GM19438 (cell line): ENCODE data around the gene CHST6.
"Not testable (repeated sequence)": the region's sequence is repeated elsewhere in the genome, so short reads cannot be mapped to it uniquely, and the experiment has no call there.

Experiments used
- ATAC-seq: cut with Tn5 transposase; IDR thresholded peaks from one replicate; pipeline ENCODE4 v1.9.1; 2021; ENCODE audit warnings: low read depth; ENCODE audit not compliant: unreplicated experiment

The CHST6 gene

DNA sequence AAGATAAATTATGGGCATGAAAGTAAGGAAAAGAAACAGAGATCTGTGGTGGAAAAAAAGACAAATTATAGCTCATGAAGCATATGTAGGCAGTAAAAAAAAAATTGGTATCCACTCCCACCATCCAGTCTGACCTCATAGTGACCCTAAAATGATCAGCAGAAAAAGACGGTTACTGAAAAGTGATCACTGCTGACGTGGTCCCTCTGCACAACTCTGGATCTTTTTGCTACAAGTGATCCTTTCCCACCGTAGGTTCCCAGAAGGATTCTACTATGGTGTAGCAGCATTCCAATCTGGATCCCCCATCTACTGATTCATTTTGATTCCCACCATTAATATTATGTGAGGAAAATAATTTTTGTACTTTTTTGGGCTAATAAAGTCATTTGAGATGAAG, 10.9 kb upstream of the CHST6 start:
- no peak for ATAC-seq

DNA sequence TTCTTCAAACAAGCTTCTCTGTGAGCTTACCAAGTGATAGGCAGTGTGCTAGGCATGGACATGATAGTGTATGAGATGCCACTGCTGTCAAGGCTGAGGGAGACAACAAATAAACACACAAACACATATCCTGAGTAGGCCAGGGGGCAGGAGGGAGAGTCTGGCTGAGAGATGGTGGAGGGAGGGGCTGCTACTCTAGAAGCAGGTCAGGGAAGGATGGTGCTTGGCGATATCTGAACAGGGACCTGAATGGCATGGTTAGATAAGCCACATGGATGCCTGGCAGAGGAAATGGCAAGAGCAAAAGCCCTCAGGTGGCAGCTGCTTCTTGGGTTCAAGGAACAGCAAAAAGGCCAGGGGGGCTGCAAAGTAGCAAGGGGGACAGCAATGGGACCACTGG, 8.6 kb upstream of the CHST6 start:
- no peak for ATAC-seq

DNA sequence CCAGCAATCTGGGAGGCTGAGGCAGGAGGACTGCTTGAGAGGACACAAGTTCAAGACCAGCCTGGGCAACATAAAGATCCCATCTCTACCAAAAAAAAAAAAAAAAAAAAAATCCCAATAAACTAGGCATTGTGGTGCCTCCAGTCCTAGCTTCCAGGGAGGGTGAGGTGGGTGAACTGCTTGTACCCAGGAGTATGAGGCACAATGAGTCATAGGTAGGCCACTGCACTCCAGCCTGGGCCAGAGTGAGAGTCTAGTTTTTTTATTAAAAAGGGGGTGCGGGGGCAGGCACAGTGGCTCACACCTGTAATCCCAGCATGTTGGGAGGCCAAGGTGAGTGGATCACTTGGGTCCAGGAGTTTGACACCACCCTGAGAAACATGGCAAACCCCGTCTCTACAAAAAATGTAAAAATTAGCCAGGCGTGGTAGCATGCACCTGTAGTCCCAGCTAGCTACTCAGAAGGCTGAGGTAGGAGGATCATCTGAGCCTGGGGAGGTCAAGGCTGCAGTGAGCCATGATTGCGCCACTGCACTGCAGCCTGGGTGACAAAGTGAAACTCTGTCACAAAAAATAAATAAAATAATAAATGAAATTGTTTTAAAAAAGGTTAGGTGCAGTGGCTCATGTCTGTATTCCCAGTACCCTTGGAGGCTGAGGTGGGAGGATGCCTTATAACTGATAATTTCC, 7.8 kb upstream of the CHST6 start:
- ATAC-seq = no peak

GRCh38 chr16:75501820-75502219, 6.6 kb upstream of the CHST6 start:
- ATAC-seq = not testable (repeated sequence)

DNA sequence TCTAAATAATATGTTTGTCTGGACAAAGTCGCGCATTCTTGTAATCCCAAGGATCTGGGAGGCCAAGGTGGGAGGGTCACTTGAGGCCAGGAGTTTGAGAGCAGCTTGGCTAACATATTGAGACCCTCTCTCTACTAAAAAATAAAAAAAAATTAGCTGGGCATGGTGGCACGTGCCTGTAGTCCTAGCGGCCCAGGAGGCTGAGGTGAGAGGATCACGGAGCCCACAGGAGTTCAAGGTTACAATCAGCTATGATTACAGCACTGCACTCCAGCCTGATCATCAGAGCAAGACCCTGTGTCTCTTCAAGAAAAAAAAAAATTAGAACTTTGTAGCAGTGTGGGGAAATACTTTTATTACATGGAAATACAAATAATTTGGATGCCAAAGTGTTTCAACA, 6.1 kb upstream of the CHST6 start:
- no peak for ATAC-seq

DNA sequence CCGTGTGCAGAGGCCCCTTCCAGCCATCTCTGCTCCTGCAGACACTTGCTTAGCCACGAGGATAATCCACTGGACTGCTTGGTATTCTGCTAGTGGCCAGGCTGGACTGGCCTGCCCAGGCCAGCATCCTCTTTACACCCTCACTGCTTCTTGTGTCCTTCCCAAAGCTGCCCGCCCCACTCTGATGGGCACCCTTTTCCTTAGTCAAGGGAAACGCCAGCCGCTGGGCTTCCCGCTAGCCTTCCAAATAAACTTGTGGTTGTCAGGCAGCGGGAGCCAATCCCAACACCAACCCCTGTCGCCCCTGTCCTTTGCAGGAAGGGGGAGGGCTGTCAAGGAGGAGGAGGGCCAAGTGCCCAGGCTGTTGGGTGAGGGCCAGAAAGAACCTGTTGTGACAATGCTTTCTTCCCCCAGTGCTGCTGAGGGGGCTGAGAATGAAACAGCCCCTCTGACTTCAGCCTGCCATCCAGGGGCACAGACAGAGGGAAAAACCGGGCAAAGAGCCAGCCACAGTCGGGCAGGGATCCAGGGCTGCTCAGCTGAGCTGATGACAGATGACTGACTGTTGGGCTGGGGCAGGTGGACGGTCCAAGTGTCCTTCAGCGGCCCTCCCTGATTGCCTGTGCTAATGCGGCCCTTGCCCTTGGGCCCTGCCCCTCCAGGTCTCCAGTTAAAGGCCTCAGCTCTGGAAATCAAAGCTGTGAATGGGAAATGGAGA, 3.5 kb upstream of the CHST6 start:
- not testable (repeated sequence) for ATAC-seq

GRCh38 chr16:75497558-75497957, 2.3 kb upstream of the CHST6 start:
- ATAC-seq = no peak

DNA sequence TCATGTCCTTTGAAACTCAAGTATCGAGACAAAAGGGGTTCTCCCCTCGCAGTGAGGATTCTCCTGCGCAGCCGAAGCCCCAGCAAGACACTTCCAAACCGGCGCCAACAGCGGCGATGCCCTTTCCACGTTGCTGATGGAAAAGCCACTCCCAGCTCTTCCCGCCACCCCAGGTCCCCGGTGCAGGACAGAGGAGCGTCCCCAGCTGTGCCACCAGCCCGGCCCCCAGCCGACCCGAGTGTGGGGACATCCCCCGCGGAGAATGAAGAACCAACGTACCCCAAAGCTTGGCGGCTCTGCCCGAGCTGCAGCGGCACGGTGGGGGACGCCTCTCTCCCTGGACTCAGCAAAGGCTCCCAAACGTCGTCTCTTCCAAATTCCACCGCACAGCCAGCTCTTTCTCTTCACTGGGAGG, 573 bp downstream of the CHST6 start:
- peak; percentile 5 for ATAC-seq

DNA sequence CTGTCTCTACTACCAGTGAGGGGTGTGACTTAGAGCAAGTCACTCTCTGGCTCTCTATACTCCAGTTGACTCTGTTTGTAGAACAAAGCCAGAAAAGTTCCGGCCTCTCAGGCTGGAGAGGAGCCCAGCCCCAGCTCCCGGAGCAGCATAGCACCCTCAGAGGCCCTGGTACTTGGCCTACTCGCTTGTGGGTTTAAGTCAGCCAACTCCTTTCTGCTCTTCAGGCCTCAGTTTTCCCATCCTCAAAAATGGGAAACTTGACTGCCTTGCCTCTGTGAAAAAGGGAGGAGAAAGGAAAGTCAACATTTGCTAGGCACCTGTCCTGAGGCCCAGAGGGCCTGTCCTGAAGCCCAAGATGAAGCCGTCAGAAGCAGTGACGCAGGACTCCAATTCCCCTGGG, 1.1 kb downstream of the CHST6 start:
- no peak for ATAC-seq

DNA sequence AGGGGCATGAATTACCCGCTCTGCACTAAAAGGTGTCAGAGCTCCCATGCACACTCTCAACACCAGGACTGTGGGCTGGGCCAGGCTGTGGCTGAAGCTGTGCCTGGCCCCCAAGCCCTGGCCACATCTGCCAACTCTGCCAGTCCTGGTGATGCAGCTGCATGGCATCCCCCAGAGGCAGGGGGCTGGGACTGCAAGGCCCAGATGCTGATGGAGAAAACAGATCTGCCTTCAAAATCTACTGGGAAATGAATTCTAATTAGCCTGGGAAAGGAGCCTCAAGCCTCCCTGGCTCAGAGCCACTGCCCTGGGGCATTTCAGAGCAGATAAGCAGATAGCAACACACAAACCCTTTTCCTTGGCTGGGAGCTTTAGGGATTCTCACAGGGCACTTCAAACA, 3.4 kb downstream of the CHST6 start:
- no peak for ATAC-seq

DNA sequence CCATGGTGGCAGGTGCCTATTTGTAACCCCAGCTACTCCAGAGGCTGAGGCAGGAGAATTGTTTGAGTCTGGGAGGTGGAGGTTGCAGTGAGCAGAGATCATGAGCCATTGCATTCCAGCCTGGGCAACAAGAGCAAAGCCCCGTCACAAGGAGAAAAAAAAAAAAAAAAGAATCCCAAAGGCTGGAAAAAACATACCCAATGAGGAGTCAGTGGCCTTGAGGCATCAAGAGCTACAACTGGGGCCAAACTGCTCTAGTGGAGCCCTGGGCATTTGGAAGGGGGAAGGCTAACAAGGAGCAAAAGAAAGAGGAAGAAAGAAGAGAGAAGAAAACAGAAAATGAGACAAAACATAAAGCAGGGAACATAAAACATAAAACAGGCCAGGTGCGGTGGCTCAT, 6.9 kb downstream of the CHST6 start:
- no peak for ATAC-seq

GRCh38 chr16:75486676-75487313, 8.4 kb downstream of the CHST6 start:
- no peak for ATAC-seq

DNA sequence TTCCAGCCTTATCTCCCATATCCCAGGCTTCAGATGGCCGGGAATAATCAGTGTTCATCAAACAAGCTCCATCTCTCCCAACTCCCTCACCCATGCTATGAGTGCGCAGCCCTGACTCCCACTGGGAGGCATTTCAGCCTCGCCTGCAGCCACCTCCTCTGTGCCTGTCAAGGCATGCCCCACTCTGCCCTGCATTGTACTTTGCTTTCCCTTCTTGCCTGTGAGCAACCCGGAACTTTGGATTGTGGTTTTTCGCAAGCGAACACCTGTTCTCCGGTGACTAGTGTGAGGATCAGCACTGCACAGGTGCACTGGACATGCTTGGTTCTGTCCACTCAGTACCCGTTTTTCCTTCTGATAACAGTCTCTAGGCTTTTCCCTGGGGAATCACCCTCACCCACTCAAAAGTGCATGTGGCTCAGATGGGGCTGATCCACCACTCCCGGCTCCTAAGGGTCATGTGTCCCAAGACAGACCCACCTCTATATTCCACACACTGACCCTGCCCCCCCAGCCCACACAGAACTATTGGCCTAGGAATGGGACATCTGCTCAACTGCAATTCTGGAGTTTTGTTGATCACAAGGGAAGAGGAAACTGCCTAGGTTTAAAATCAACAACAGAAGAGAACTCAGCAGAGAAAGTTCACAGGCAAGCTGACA, 9.1 kb downstream of the CHST6 start:
- ATAC-seq = no peak

DNA sequence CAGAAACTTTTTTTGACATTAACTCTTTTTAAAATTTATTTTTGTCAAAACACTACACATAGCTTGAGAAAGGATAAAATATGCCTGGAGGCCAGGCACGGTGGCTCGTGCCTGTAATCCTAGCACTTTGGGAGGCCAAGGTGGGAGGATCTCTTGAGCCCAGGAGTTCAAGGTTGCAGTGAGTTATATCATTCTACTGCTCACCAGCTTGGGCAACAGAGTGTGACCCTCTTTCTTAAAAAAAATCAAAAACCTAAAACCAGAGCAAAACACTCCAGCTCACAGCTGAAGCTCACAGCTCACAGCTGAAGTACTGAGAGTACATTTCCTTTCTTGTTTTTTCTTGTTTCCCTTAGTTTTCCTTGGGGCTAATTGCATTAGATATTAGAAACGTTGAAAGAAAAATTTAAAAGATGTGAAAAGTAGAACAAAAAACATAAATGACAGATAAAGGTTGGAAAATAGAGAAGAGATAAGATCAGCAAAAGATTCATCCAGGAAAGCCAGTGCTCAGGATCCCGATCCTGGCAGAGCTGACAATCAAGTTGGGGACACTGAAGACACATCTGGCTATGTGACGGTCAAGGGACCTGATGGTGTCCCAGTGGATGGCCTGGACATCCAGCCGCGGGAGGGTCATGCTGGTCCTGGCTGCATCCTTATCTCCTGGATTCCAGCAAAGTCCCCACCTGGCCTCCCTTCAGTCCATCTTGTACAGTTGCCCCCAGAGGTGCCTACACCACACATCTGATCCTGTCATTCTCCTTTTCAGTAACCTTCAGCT, 9.8 kb downstream of the CHST6 start:
- ATAC-seq = no peak

GRCh38 chr16:75483222-75483621, 12.0 kb downstream of the CHST6 start:
- no peak for ATAC-seq

DNA sequence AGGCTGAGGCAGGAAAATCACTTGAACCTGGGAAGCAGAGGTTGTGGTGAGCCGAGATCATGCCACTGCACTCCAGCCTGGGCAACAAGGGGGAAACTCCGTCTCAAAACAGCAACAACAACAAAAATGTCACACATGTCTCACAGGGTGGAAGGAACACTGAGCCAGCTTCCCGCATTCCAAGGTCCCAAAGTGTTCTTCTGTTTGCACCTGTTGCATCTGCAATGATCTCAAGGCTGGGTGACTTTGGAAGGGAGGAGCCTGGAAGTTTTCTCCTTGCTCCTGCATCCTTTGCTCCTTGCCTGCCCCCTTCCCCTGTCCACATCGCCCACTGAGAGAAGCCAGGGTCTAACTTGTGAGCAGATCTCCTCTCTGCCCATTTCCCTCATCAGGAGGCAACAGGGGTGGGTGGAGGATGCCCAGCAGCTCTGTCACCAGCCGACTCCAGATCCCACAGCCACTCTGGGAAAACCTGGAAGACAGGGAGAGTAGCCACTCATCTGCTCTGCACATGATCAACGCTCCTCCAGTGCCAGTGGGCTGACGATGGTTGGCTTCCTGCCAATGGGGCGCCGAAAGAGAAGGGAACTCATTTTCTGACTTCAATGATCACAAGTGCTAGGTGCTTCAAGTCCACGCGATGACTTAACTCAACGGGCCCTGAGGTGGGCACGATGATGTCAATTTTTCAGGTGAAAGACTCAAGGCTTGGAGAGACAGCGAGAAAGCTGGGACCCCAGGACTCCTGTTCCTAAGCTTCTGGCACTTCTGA, 12.6 kb downstream of the CHST6 start:
- ATAC-seq = no peak

DNA sequence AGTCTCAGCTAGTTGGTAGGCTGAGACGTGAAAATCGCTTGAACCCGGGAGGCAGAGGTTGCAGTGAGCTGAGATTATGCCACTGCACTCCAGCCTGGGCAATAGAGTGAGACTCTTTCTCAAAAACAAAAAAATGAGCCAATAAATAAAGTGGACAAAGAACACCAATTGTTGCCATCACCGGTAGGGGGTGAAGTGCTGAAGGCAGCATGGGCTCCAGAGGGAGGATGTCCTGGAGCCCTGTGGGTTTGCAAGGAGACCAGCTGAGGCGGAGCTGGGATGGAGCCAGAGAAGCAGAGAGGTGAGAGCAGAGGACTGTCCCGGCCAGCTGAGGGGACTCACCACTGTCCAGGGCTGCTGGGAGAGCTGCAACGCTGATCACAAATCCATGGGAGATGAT, 13.8 kb downstream of the CHST6 start:
- ATAC-seq = no peak

DNA sequence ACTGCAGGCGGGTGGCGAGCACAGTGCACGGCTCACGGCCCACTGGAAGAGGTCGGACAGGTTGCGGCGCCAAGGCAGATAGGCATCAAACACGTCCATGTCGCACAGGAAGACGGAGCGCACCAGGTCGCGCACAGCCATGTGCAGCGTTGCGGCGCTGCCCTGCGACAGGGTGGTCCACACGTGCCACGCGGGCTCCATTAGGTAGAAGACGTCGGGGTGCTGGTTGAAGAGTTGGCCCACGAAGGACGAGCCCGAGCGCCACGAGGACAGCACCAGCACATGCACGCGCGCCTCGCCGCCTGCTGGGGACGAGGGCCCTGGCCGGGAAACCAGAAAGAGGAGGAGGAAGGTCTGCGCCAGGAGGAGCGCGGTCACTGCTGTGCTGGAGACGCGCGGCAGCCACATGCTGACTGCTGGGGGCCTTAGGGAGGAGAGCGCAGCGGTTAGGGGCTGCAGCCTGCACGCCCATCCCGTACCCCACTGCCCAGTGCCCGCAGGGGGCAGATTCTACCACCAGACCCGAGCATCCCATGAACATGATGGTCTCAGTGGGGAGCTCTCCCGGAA, 15.7 kb downstream of the CHST6 start:
- ATAC-seq = no peak

DNA sequence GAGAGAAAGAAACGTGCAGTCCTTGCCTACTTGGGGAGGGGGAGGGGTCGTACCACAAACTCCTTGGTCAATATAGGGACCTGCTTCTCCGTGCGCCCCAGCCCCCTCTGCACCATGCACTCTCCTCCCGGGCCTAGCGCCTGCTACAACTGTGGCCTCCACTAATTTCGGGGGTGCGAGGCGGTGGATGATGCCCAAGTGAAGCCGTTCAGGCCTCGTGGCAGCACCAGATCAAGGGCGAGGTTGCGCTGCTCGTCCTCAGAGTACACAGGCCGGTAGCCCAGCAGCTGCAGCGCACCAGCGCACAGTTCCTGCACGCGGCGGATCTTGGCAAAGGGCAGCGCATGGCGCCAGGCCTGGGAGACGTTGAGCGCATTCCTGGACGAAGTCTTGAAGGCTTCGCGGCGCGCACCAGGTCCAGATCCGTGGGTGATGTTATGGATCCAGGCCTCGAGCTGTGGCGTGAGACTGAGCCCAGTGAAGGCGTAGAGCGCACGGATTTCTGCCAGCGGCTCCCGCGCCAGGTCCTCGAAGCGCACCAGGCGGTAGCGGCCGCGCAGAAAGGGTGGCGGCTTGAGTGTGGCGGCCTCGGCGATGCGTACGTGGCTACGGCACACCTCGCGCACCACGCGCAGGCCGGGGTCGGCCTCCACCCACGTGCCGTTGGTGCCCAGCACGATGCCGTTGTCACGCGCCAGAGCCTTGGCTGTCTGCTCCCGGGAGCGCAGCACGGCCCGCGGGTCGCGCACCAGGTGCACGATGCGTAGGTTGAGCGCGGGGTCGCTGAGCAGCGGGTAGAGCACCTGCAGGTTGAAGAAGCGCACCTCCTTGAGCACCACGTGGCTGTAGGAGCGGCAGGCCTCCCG, 16.5 kb downstream of the CHST6 start:
- no peak for ATAC-seq
